ENCODE results near the gene BOLA1.

GRCh38 chr1:149936170-149936991 lies 37.0 kb downstream of the BOLA1 start, which contains the start of gene MTMR11:
- TF ChIP-seq CTCF (IDR thresholded peaks at IDR 0.05), result no peak
- TF ChIP-seq POLR2A (IDR thresholded peaks at IDR 0.05), result no peak
